ENCODE data around the gene ITGAX.
A peak's percentile ranks its signal among the peaks of the same experiment; 100 is the strongest.
"Not testable (repeated sequence)": the region's sequence is repeated elsewhere in the genome, so short reads cannot be mapped to it uniquely, and the experiment has no call there.

ITGAX gene

DNA sequence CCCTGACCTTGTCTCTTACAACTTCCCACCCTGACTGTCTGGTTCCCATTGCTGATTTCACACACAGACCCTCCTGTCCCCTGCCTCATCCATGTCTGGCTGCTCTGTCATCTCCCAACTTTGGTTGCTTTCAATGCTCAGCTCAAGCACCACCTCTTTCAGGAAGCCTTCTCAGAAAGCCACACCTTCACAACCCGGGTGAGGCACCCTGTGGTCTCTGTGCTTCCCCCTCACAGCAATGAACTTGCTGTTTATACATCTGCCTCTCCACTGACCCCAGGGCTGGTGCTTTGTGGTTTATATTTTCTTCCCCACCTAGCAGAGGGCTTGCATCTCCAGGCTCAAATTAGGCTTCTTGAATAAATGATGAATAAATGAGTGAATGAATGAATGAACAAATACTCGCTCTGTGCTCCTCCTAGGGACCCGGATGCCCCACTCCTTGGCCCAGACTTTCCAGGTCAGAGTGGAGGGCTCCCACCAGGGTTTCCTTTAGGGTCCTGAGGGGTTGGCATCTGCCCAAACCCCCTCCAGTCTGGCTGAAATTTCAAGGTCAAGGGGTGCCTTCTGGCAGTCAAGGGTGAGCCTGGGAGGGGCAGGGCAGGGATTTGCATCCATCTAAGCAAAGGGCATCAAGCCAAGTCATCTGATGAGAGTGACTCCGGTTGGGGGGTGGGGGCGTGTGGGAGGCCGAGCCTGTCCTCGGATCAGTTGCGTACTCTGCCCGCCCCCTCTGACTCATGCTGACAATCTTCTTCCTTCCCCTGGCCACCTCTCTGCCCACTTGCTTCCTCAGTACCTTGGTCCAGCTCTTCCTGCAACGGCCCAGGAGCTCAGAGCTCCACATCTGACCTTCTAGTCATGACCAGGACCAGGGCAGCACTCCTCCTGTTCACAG lies at the start of gene ITGAX:
Gene ITGAX (plus strand): TSS at position 783 of the 898 bp plus-strand sequence. CDS start 79 bp downstream, at position 862.
- DNase-seq = no peak

DNA sequence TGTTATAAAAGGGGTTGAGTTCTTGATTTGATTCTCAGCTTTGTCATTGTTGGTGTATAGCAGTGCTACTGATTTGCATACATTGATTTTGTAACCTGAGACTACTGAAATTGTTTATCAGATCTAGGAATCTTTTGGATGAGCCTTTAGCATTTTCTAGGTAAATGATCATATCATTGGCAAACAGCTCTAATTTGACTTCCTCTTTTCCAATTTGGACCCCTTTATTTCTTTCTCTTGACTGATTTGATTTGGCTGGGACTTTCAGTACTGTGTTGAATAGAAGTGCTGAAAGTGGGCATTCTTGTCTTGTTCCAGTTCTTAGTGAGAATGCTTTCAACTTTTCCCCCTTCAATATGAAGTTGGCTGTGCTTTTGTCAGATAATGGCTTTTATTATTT lies 49.8 kb upstream of the ITGAX start:
- no peak for DNase-seq

GRCh38 chr16:31308381-31308780 lies 46.6 kb upstream of the ITGAX start:
- not testable (repeated sequence) for DNase-seq

- DNase-seq = no peak
Observed at GRCh38 chr16:31322500-31322899, 32.5 kb upstream of the ITGAX start.

- no peak for DNase-seq
Observed at GRCh38 chr16:31323959-31324629, 30.9 kb upstream of the ITGAX start.

DNA sequence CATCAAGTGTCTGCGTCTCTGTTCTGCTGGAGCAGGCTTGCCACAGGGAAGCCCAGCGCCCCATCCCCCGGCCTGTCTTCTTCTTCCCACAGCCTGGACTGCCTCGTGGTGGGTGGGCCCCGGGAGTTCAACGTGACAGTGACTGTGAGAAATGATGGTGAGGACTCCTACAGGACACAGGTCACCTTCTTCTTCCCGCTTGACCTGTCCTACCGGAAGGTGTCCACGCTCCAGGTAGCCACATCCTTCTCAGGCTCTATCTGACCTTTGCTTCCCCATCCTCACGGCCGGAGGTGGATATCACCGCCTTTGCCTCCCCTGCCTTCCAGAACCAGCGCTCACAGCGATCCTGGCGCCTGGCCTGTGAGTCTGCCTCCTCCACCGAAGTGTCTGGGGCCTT lies 29.8 kb upstream of the ITGAX start:
- no peak for DNase-seq

DNA sequence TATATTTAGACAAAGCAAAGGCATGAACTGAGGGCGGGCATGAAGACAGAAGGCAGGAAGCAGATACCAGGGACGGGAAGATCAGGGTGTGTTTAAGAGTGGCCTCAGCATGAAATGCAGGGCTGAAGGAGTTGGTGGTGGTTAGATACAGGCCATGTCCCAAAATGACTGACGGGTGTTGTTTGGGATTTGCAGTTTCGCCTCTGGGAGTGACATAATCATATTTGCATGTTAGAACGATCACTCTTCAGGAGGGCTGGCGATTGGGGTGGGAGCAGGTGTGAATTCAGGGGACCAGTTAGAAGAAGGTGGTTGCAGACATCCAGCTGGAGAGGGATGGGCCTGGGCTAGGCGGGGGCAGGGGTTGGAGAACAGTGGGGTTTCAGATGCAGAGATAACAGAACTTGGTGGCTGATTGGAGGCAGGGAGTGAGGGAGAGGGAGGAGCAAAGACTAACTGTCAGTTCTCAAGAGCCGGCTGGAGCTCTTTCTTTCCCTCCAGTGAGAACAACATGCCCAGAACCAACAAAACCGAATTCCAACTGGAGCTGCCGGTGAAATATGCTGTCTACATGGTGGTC lies 27.2 kb upstream of the ITGAX start:
- DNase-seq = no peak

DNA sequence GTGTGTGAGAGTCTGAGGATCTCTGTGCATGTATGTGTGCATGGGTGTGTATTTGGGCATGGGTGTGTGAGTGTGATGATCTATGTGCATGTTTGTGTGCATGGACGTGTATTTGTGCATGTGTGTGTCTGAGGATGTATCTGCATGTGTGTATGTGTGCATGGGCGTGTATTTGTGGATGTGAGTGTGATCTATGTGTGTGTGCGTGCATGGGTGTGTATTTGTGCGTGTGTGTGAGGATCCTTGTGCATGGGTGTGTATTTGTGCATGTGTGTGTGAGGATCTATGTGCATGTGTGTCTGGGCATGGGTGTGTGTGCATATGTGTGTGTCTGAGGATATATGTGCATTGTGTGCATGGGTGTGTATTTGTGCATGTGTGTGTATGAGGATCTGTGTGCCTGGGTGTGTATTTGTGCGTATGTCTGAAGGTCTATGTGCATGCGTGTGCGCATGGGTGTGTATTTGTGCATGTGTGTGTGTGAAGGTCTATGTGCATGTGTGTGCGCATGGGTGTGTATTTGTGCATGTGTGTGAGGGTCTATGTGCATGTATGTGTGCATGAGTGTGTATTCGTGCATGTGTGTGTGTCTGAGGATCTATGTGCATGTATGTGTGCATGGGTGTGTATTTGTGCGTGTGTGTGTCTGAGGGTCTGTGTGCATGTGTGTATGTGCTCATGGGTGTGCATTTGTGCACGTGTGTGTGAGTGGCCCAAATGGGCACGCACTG lies 26.5 kb upstream of the ITGAX start:
- DNase-seq = no peak

DNA sequence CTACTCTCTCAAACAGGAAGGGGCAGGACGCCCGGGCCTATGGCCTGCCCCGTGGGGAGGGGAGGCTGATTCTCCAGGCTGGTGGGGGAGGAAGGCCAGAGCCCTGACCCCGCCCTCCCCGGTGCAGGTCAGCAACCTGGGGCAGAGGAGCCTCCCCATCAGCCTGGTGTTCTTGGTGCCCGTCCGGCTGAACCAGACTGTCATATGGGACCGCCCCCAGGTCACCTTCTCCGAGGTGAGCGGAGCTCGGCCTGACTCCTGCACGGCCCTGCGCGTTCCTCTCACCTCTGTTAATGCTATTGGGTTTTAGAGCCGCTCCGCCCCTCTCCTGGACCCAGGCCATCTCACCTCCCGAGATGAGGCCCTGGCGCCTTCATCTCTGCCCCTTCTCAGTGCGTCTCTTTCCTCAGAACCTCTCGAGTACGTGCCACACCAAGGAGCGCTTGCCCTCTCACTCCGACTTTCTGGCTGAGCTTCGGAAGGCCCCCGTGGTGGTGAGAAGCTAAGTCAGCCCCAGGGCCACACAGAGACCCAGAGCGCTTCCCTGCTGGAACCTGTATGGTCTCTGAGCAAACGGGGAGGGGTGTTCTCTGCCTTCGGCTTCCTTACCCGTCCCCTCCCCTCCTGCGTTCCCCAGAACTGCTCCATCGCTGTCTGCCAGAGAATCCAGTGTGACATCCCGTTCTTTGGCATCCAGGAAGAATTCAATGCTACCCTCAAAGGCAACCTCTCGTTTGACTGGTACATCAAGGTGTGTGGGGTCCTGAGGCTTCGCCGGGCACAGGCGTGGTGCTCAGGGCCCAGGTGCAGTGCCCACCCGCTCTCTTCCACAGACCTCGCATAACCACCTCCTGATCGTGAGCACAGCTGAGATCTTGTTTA lies 25.1 kb upstream of the ITGAX start:
- DNase-seq = no peak

DNA sequence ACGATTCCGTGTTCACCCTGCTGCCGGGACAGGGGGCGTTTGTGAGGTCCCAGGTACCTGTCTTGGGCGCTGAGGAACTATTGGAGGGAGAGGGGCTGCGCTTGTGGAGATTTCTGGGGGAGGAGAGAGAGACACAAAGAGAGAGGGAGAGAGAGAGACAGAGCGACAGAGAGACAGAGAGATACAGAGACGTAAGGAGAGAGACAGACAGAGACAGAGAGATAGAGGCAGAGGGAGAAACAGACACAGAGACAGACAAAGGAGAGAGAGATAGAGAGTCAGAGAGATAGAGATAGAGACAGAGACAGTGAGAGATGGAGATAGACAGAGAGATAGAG lies 24.5 kb upstream of the ITGAX start:
- DNase-seq = no peak

DNA sequence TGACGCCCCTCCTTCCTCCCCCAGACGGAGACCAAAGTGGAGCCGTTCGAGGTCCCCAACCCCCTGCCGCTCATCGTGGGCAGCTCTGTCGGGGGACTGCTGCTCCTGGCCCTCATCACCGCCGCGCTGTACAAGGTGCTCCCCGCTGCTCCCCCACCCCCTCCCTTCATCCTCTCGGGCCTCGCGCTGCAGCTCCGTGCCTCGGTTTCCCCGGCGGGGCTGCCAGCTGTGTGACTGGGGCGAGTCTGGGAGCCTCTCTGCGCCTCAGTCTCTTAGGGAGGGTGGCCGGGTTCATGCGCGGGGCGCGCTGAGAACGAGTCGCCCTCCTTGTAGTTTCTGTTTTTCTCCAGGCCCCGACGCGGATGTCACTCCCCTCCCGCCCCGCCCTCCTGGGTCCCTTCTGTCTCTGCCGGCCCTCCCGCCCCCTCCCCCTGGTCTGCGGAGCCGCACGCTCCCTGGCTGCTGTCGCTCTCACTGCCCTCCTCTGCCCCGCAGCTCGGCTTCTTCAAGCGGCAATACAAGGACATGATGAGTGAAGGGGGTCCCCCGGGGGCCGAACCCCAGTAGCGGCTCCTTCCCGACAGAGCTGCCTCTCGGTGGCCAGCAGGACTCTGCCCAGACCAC lies 23.7 kb upstream of the ITGAX start:
- DNase-seq = no peak

- DNase-seq = no peak
Observed at GRCh38 chr16:31331807-31332301, 23.1 kb upstream of the ITGAX start.

- no peak for DNase-seq
Observed at GRCh38 chr16:31332544-31332943, 22.4 kb upstream of the ITGAX start.

- DNase-seq = peak; percentile 44 to 69
Observed at GRCh38 chr16:31333686-31334649, 21.0 kb upstream of the ITGAX start.

DNA sequence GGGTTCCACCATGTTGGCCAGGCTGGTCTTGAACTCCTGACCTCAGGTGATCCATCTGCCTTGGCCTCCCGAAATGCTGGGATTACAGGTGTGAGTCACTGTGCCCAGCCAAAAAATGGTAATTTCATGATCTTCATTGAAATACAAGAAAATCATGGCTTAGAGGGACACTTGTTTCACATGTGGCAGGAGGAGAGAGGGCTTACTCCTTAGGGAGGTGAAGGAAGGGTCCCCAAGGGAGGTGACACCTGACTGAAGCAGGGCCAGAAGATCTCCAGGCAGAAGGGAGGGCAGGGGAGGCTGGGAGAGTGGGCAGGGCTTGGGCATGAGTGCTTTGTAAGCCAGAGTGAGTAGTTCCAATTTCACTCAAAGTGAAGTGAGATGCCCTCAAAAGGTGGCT lies 20.0 kb upstream of the ITGAX start:
- DNase-seq = no peak

DNA sequence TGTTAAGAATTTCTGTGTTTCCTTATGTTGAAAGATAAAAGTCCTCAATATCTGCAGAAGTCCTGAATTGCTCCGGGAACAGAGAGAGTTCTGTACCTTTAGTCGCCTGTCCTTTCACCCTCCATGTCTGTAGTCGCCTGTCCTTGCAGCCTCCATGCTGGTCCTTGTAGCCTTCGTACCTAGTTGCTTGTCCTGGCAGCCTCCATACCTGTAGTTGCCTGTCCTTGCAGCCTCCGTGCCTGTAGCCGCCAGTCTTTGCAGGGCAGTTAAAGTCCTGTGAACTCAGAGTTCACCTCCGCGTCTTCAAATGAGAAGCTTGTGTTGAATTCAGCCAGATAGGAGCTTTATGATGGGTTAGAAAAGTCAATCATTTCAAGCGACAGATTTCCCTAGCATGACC lies 19.5 kb upstream of the ITGAX start:
- no peak for DNase-seq

- not testable (repeated sequence) for DNase-seq
Observed at GRCh38 chr16:31338166-31338685, 16.8 kb upstream of the ITGAX start.

DNA sequence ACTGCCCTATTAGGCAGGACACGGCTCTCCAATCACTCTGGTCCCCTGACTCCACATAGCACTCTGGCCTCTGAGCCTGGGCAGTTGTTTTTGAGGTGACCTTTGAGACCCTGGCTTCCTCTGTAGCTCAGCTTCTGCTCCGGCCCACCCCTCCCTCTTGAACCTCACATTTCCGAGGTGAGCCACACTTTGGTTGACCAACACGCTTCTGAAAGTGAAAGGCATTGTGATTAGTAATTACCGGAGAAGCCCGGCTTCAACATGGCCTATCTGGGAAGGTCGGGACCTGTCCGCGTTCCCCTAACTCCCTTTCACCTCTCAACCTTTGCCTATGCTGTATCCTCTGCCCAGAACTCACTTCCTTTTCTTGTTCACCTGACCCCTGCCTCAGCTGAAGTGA lies 10.3 kb upstream of the ITGAX start:
- no peak for DNase-seq

GRCh38 chr16:31347445-31347844 lies 7.5 kb upstream of the ITGAX start:
- DNase-seq = no peak

GRCh38 chr16:31348579-31348978 lies 6.4 kb upstream of the ITGAX start:
- DNase-seq = no peak
